ENCODE data around the gene RNF227.
A peak's percentile ranks its signal among the peaks of the same experiment; 100 is the strongest.
"Not testable (repeated sequence)": the region's sequence is repeated elsewhere in the genome, so short reads cannot be mapped to it uniquely, and the experiment has no call there.

RNF227 gene

DNA sequence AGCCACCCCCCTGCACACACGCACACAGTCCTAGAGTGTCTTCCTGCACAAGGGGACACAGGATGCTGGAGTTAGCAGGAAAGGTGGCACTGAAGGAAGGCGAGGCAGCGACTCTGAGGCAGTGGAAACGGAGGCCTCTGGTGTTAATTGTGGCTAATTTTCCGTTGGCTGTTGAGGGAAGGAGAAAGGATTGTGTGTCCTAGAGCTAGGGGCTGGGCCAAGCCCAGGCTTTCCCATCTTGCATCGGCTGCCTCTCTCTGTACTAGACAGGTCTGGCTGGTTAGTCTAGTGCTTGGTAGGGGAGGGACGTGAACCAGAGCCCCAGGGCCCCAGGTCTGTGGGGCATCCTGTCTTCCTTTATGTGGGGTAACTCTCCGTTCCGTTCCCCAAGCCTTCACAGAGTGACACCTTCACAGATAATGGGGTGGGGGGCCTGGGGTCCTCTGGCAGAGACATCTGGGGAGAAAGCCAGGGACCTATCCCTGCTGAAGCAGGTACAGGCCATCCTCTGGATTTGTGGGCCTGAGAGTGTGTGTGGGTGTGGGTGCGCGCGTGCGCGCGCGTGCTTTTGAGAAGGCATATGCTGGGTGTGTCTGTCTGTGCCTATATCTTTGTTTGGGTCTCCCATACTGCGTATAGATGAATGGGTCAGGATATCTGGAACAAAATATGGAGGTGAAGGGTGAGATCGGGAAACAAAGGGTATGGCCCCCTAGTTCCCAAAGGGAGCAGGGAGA, 27.7 kb downstream of the RNF227 start, which contains the start of gene CHD3:
TSS of gene CHD3 (plus strand) at position 606 of the 737 bp plus-strand sequence. CDS start 212 bp downstream, outside the sequence.
- DNase-seq (ENCODE audit: low read depth) = peak; percentile 39

DNA sequence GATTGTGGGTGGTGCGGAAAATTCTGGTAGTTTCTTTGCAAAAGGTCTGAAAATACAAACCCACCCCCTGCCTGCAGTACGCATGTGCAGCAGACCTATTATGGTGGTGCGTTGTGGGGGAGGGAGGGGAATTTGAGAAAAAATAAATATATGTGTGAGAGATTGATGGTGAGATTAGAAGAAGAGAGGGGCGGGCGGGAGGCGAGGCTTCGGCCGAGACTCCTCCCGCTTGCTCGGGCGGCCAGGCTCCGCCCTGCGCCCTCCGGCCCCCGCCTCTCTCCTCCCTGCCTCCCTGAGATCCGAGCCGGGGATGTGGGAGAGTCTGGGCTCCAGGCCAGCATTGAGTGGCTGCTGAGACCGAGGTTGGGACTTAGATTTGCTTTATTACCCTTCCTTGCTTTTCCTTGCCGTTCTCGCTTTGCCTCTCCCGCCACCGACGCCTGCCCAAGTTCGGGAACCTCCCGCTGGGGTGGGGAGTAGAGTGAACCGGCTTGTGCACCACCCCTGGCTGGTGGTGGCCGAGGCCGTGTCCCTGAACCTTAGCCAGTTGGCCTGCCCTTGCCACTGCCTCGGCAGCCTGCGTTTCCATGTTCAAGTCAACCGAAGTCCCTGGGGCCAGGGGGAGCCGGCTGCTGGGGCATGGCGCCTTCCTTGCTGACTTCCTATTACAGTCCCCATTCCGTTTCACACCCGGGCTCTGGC, 28.5 kb downstream of the RNF227 start:
- DNase-seq (ENCODE audit: low read depth) = peak; percentile 78

DNA sequence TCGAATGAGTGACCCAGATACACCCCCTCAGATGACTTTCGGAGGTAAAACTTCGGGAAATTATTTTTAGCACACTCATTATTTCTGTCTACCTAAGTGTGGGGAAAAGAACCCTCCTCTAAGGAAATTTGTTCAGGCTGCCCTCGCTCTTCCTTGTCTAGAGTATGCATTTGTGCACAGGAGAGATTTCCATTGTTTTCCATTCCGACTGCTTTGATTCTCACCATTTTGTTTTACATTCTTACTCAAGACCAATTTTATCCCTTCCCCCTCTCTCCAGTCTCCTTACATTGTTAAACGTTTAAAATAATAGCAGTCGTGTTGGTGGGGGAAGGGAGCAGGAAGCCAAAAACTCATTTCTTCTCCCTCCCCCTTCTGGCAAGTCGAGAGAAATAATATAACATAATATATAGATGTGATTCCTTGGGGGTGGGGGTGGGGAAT, 29.0 kb downstream of the RNF227 start:
- DNase-seq (ENCODE audit: low read depth) = no peak

DNA sequence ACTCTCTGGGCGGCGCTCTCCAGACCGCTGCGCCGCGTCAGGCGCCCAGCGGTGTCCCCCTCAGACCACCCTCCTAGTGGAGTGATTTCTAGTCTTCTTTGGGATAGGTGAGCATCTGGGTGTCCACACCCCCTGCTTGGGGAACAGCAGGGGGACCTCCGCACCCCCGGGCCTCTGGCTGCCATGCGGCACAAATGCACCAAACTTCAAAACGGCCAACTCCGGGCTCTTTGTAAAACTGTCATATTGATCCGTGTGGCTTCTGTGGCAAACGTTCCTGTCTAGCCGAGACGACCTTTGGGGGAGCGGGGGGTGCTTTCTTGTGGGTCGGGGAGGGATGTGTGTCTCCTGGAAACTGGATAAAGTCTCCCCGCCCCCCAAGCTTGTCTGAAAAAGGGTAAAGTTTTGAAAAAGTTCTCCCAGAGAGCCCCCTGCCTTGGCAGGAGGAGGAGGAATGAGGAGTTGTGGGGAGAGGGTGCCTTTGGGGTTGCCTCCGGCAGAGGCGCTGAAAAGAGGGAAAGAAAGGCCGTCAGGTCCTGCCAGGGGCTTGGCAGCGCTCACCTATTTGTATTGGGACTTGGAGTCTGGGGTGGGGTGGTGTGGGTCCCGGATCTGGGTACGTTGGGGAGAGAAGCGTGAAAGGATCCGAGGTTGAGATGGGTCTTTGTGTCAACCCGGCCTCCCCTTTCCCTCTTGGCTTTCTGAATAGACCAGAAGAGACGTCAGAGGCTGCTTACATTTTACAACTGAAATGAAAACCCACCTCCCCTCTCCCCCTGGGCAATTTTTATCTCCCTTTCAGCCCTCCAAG, 29.7 kb downstream of the RNF227 start:
- peak; percentile 37 for DNase-seq (ENCODE audit: low read depth)

DNA sequence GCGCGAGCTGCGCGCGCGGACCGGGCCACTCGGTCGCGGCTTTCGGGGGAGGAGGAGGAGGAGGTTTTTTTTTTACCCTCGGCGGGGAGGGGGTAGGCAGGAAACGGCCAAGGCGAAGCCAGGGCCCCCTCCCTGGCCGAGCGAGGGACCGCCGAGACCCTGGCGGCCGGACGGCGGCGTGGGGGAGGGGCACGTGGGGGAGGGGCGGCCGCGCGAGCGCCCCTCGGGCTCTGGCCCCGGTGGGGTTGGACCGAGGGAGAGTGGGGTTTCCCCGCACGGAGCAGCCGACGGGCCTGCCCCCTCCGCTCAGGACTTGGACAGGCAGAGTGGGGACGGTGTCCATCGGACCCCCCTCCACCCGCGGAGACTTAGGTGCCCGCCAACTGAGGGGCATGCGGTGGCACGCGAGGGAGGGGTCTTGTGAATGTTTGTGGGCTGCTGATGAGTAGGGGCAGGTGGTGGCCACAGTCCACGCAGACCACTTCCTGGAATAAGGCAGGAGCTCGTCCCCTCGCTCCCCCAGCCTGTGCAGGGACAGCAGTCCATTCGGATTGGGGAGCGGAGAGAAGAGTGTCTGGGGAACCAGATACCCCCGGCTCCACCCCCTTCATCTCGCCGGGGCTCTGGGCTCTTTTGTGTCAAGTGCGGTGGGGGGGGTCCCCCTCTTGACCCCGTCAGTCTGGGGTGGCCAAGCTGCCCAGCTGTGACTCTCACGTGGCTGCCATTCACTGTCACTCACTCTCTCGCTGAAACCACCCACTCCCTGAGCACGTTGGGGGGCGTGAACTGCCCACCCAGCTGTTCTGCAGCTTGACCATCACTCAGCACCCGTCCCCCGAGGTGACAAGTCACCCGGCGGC, 30.5 kb downstream of the RNF227 start:
- peak; percentile 31 for DNase-seq (ENCODE audit: low read depth)

DNA sequence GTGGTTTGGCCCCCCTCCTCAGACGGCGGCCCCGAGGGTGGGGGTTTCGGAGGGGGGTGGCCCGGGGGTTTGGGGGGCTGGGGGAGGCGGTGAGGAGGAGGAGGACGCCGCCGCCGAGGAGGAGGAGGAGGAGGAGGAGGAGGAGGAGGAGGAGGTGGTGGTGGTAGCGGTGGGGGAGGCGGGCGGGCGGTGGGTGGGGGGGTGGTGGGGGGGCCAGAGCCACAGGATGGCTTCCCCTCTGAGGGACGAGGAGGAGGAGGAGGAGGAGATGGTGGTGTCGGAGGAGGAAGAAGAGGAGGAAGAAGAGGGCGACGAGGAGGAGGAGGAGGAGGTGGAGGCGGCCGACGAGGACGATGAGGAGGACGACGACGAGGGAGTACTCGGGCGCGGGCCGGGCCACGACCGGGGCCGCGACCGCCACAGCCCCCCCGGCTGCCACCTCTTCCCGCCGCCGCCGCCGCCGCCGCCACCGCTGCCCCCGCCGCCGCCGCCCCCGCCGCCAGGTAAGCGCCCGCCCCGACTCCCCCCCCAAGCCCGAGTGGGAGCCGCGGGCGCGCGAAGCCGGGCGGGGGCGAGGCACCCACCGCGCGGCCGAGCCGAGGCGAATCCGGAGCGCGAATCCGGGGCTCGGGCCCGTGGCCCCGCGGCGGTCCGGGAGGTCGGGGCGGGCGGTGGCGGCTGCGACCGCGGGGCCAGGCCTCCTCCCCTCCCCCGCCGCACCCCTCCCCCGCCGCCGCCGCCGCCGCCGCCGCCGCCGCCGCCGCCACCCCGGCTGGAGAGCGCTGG, 31.3 kb downstream of the RNF227 start:
- peak; percentile 34 for DNase-seq (ENCODE audit: low read depth)

DNA sequence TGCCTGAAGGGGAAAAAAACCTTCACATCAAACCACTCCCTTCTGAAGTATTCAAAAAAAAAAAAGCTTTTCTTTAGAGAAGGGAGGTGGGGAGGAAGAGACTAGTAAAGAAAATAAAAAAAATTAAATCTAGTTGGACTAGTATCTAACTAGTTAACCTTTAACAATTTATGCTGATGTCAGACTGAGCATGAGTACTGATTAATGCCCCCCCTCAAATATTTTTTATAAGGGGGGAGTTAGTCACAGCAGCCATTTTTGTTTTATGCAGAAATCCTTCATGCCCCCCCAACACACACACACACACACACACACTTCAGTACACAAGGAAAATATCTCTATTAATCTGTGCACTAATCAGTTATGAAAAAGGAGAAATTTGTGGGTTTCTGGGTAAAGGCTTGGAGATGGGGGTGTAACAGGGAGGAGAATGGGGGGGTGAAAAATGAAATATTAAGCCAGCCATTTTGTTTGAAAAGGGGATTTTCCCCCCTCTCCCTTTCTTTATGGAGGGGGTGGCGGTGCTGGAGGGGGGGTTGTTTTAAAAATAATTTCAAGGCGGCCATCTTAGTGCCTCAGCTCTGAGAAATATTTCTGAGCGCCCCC, 32.2 kb downstream of the RNF227 start:
- DNase-seq (ENCODE audit: low read depth) = no peak

DNA sequence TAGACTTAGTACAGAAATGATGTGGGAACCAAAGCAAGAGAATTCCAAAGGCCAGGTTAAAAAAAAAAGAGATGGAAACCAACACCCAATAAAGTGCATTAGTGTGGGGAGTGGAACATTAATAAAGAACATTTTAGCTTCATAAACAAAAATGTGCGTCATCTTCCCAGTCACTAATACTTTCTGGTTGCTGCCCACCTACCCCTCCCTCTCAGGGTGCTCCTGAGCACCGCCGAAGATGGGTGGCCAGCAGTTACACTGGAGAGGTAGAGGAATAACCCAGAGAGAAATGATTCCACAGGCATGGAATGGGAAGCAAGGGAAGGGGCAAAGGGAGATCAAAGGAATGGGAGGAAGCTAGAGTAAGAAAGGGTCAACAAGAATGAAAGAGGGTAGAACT, 33.5 kb downstream of the RNF227 start:
- DNase-seq (ENCODE audit: low read depth) = no peak

DNA sequence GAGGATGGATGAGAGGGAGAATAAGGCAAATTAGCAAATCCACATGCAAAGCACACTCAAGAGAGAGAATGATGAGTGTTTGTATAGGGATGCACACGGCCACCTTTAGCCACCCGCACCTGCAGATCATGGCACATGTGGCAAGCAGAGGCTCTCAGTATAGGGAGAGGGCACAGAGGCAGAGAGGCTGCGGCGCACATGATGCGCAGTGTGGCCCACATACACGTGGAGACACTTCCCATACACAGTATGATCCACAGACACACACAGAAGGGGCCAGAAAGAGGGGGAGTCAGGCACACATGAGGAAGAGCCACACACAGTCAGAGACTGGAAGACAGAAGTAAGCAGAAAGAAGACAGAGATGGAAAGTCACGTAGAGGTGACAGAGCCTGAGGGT, 34.0 kb downstream of the RNF227 start:
- no peak for DNase-seq (ENCODE audit: low read depth)

DNA sequence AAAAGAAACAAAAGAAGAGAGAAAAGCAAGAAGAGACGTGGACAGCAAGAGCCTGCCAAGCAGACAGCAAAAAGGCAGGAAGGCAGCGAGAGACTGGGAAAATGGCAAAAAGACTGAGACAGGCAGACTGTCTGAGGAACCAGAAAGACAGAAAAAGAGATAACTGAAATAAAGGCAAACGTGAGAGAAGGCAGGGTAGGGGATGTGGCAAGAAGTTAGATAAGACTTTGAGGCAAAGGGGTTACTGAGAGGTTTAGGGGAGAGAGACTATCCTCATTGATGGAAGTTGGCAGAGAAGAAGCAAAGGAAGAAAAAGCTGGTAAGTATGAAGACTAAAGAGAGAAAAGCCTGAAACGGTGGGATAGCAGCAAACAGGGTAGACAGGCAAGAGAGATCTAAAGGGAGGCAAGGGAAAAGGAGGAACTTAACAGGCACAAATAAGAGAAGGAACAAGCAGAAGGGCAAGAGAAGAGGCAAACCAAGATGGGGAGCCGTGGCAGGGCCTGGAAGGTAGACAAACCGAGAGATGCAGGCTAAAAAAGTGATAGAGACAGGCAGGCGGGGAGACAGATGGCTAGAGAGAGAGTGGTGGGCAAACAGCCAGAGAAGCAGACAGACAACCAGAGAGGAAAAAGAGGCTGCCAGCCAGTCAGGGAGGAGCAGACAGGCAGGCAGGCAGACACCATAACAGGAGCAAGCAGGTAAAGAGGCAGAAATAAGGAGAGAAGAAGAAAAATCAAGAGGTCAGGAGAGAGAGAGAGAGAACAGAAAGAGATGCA, 34.6 kb downstream of the RNF227 start:
- DNase-seq (ENCODE audit: low read depth) = no peak

DNA sequence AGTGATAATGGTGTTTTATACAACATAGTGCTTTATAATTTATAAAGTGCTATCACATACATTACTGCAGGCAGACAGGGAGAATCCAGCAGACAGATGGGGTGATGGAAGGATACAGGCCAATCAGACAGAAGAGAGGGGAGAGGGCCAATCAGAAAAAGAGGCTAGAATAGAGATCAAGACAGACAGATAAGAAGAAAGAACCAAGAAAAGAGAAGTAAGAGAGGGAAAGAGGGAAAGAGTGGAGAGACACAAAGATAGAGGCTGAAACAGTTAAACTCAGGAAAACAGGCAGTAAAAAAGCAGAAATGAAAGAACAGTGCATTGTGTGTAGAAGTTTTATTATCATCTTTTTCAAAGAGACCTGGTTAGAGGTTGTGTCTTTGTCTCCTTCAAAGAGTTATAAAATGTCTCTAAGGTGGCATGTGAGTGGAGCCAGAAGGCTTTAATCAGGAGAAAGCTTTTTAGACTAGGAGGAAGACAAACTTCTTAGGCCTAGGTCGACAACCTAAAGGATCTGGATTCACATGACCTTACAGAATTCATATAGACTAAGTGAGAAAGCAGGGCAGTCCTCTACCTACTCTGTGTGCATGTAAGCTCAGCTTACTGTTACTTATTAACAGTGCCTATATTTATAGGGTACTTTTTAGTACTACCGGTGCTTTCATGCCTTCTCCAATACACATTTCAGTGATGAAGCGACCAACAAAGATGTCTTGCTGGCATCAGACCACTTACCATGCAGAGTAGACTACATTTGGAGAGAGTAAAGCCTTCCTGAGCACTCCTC, 35.8 kb downstream of the RNF227 start:
- DNase-seq (ENCODE audit: low read depth) = no peak

DNA sequence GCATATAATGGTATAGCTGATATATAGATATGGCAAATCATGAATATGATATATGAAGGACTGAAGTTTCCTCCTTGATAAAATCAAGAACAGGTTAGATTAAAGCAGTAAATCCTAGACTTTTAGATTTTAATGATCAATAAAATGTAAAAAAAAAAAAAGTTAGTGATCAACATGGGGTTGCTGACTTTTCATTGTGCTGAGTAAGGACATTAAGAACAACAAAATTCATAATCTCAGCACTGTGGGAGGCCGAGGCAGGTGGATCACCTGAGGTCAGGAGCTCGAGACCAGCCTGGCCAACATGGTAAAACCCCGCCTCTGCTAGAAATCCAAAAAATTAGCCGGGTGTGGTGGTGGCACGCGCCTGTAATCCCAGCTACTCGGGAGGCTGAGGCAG, 37.9 kb downstream of the RNF227 start:
- DNase-seq (ENCODE audit: low read depth) = no peak

DNA sequence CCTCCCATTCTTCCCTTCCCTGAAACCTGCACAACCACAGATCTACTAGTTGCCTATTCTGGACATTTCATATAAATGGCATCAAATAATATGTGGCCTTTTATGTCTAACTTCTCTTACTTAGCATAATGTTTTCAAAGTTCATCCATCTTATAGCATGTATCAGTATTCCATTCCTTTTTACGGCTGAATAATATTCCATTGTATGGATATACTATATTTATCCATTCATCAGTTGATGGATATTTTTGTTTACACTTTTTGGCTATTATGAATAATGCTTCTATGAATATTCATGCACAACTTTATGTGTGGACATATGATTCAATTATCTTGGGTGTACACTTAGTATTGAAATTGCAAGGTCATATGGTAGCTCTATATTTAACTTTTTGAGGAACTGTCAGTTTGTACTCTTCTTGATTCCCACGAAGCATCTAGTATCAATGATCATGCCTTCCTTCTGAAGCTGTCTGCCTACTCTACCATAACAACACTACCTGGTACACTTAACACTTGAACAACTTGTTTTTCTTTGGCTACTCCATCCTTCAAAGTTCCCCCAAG, 40.2 kb downstream of the RNF227 start:
- DNase-seq (ENCODE audit: low read depth) = no peak

DNA sequence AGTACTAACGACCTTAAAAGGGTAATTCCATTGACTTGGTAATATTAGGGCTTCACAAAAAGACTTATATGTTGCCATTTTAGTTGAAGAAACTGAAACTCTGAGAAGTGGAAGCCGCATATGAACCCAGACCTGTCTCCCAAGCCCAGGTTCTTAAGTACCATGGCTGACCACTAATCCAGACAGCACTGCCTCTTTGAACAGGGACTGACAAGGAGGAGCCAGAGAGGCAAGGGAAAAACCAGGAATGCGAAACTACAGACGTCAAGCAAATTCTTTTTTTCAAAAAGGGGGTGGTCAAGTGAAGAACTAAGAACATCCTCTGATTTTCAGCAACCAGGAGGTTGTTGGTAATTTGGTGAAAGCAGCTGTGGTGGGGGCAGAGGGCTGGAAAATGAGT, 43.0 kb downstream of the RNF227 start:
- no peak for DNase-seq (ENCODE audit: low read depth)

DNA sequence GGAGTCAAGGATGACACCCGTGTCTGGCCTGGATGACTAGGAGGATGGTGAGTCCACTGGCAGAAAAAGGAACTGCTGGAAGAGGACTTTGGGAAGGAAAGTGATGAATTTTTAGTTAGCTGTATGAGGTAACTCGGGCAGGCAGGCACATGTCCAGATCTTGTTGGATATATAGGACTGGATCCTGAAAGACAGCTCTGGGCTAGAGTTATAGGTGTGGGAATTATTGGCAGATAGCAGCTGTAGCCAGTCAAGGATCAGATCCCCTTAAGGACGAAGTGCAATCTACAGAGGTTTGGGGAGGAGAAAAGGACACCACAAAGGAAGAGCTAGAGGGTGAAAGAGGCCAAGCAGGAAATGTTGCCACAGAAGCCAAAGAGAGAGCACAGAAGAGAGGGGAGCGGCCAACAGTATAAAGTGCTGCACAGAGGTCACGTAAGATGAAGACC, 48.2 kb downstream of the RNF227 start:
- DNase-seq (ENCODE audit: low read depth) = no peak

DNA sequence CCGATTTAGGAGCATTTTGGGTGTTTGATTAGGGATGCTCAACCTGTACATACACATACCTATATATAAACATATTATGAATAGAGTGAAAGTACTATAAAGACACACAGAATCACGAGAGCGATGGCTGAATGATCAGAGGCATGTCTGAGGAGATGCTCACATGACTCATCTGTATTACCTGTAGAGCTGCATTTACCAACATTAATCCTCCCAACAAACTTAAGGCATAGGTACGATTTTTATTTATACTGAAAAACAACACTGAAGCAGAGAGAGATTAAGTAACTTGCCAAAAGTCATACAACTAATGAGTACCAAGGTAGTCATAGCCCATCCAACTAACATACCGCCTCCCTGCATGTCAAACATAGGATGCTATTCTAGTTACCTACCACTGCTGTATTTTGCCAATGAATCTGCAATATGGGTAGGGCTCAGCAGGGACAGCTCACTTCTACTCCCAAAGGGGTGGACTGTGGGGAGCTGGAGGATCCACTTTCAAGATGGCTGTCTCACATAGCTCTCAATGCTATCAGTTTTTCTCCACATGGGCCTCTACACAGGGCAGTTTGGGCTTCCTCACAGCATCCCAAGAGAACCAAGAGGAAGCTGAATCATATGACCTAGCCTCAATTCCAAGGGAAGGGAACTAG, 51.0 kb downstream of the RNF227 start:
- no peak for DNase-seq (ENCODE audit: low read depth)

DNA sequence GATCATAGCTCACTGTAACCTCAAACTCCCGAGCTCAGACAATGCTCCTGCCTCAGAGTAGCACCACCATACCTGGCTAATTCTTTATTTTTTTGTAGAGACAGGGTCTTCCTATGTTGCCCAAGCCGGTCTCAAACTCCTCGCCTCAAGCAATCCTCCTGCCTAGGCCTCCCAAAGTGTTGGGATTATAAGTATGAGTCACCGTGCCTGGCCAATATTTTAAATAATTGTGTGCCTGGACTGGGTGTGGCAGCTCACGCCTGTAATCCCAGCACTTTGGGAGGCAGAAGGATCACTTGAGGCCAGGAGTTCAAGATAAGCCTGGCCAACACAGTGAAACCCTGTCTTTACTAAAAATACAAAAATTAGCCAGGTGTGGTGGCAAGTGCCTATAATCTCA, 51.7 kb downstream of the RNF227 start:
- DNase-seq (ENCODE audit: low read depth) = not testable (repeated sequence)
